GM21723 (cell line): ENCODE measurements around the gene CEP78.

Source experiments
- ATAC-seq: cut with Tn5 transposase; IDR thresholded peaks from one replicate; pipeline ENCODE4 v1.9.1; 2021; ENCODE audit warnings: mild to moderate bottlenecking, moderate library complexity; ENCODE audit not compliant: unreplicated experiment

Gene CEP78

DNA sequence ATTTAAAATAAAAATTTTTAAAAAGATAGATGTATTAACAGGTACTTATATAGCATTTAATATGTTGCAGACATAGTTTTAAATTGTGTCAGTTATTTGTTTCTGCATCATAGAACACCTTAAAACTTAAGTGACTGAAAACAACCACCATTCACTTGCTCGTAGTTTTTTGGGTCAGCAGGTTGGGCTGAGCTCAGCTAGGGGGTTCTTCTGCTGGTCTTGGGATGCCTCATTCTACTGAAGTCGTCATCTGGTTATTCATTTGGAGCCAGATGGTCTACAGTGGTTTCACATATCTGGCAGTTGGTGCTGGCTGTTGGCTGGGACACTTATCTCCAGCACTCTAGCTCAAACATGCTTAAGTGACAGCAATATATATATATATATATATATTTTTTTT lies 90.7 kb downstream of the CEP78 start:
- ATAC-seq: no peak
